GM19395 (cell line): Measurements from ENCODE around the gene ITGA1.
"Not testable (repeated sequence)": the region's sequence is repeated elsewhere in the genome, so short reads cannot be mapped to it uniquely, and the experiment has no call there.

Experiments
- ATAC-seq: cut with Tn5 transposase; IDR thresholded peaks from one replicate; pipeline ENCODE4 v1.9.1; 2021; ENCODE audit warnings: mild to moderate bottlenecking, moderate library complexity; ENCODE audit not compliant: unreplicated experiment

The ITGA1 gene

DNA sequence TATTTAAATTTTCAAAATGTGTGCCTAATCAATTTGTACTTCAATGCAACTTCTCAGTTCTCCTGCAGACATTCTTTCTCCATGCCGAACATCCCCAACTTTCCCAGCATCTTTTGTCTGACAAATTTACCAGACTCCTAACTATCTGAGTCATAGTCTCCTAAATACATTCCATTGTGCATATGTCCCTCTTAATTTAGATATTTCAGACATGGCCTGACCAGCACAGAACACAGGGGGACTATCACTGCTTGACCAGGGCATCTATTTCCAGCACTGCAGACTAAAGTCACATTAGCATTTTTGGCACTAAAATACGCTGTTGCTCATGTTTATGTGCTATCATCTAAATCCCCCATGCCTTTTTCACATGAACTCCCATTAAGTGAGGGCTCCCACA is 71.9 kb downstream of the ITGA1 start:
- ATAC-seq = no peak

DNA sequence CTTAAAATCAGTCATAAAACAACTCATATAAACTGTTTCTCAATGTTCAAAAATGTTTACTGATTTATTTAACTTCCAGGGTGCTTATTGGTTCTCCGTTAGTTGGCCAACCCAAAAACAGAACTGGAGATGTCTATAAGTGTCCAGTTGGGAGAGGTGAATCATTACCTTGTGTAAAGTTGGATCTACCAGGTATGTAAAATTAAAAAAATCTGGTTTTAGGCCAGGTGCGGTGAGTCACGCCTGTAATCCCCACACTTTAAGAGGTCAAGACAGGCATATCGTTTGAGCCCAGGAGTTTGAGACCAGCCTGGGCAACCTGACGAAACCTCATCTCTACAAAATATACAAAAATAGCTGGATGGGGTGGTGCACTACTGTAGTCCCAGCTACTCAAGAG is 73.7 kb downstream of the ITGA1 start:
- no peak for ATAC-seq

DNA sequence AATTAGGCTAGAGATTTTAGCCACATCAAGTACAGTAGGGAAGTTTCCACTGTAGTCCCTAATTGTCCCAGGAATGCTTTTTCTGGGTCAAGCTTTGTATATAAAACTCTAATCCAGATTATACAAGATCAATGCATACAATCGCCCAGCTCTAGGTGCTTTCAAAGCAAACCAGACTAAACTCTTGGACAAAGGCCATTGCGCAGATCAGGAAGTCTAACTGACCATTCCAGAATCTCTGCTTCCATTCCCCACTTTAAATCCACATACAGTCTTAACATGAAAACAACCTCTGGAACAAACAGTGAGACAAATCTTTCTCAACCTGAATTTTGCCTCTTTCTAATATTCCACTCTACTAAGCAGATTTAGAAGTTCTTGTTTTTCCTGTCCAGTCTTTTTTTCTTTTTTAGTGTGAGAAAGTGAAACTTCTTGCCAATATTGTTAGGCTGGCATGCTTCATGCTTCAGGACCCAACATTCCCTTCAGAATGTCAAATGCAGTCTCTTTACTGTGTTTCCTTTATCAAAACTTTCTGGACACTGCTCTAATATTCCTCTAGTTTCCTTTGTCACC is 76.1 kb downstream of the ITGA1 start:
- no peak for ATAC-seq

DNA sequence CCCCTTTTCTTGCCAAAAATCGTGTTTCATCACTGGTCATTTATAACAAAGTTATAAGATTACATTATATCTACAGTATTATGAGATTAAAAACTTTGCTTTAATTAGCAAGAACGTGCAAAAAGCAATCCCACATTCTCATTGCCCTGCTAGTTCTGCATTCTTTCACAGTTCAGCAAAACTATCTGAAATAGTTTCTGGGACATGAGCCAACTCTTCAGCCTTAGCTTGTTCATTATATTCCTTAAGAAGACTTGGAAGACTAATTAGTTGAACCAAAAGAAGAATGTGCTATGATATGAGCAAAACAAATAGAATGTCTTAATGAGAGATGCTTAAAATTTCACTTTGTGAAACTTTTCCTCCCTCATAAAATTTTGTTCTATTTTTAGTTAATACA is 76.7 kb downstream of the ITGA1 start:
- ATAC-seq = no peak

DNA sequence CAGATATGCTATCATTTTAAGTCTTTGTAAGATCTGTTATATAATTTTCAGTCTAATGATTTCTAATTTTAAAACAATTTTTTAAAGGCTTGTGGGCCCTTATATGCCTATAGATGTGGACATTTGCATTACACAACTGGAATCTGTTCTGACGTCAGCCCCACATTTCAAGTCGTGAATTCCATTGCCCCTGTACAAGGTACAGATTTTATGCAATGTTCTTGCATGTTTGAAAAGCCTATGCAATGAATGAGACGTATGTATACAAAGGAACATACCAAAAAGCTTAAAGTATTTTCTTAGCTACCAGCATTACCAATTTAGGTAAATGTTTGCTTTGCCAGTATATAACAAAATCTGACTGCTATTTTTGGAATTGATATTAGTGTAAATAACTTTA is 77.2 kb downstream of the ITGA1 start:
- no peak for ATAC-seq

DNA sequence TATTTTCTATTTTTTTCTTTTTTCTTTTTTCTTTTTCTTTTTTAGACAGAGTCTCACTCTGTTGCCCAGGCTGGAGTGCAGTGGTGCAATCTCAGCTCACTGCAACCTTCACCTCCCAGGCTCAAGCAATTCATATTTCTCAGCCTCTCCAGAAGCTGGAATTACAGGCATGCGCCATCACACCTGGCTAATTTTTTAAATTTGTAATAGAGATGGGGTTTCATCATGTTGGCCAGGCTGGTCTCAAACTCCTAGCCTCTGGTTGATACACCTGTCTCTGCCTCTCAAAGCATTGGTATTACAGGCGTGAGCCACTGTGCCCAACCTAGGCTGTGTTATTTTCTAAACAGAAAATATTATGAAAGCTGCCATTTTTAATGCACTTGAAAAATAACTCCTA is 78.3 kb downstream of the ITGA1 start:
- ATAC-seq = not testable (repeated sequence)

DNA sequence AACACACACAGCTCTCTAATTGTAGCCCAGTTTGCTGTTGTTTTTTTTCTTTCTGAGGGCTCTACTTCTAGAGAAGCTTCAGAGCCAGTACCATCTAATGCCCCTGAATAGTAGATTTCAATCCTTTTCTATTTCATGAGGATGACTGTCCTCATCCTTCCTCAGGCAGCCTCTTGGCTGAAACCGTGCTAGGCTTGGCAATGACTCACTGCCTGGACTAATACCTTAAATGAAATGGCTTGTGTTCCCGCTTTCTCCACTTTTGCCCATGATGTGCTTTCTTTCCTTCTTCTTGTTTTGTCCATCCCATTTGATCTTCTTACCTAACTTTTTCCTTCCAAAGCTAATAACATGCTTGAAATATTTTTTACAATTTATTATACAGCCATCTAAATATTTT is 80.1 kb downstream of the ITGA1 start:
- no peak for ATAC-seq

DNA sequence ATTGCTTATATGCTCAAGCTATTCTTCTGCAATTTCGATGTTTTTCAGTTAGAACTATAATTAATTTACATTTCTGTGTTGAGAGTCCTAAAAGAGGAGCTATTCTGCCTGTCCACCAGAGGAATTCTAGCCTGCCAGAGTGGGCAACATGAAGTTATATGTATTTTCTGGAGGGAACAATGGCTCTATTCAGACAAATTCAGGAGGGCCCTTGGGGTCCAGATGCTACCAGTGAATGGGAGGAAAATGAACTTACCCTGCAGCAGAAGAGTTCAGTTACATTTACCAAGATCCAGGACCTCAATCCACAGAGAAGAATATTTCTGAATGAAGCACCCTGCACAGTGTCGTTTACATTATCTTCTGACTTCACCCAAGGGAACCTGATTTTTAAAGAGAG is 80.7 kb downstream of the ITGA1 start:
- no peak for ATAC-seq

DNA sequence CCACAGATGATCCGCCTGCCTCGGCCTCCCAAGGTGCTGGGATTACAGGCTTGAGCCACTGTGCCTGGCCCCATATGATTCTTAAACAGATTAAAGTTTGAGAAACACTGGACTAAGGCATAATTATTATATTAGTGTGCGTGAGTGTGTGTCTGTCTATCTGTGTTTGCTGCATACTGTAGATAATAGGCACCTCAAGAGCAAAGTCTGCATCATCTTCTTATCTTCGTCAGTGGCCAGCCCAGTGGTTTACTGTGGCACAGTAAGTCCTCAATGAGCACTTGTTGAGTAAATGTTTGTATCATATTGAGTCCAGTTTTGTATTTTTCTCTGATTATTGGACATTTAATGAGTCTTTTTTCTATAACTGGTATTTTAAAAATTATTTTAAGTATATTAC is 81.7 kb downstream of the ITGA1 start:
- no peak for ATAC-seq

DNA sequence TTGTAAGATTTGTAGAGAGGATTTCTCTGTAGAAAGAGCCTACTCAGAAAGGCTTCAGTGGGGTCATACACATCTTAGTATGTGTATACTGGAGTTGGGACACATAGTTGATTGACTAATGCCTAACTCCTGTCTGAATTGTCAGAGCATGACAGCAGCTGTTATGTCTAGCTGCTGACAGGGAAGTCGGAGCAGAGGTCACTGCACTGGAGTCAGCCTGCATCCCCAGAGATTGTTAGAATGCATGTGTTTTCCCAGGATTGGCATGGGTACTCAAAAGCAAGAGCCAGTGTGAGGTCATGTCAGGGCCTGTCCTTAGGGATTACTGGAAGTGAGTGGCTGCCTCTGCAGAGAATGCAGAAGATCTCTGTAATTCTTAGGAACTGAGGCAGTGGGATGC is 82.7 kb downstream of the ITGA1 start:
- no peak for ATAC-seq

DNA sequence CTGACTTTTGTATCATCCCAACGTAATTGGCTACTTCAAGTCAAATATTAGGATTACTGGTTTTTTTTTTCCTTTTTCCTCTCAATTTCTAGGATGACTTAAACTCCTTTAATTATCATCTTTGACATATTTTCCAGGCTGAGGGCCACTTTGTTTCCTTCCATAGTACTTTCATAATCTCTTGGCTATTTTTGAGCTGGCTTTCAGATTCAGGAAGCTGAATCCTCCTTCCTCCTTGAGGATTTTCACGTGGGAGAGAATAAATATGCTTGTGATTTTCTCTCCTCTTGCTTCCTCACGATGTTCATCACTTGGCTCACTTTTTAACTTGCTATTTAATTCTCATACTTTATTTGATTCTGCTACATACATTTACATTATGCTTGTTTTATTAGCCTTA is 88.1 kb downstream of the ITGA1 start:
- no peak for ATAC-seq

DNA sequence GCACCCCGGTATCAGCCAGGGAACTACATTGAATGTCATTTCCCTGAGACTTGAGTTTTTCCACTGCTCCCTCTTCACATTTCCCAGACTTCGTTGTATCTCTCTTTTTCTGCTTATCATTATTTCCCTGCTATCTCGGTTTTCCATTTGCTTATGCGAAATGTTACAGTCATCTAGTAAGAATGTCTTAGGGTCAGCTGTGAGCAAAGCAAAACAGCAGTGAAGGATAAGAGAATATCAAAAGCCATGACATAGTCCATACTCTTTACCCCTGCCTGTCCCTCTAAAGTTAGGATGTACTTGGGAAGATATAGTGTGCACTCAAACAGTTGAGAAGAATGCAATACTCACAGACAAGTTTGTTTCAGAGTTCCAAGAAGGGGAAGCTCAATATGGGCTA is 88.7 kb downstream of the ITGA1 start:
- no peak for ATAC-seq

DNA sequence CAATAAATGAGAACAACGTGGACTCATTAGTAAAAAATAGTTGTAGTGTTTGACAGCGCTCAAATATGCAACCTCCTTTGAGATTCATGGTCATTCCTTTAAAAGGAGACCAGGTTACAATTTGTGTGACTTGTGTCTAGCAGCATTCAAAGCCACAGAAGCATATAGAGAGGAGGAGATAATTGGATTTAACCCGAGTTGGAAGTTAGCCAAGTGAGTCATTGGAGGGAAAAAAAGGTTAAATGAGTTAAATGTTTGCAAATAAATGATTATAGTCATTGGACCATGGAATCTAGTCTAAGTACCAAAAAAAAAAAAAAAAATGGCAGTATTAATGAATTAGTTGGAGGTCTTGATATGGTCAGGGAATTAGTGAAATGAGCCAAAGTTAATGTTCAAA is 90.9 kb downstream of the ITGA1 start:
- no peak for ATAC-seq

DNA sequence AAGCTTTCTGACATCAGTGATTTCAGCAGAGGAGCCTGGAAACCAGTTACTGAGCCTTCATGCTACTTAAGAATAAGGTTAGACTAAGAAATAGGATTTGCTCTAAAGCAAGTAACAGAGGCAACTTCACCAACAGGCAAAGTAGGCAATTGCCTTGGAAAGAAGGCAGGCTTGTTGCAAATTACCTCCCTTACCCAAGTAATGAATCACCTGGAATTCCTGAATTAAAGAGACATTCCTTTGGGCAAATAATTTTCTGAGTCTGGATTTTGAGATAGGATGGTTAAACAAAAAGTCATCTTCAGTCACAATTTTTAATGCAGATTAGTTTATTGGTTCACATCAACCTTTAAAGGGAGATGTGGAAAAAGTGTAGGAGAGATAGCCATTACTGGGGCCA is 92.8 kb downstream of the ITGA1 start:
- no peak for ATAC-seq

DNA sequence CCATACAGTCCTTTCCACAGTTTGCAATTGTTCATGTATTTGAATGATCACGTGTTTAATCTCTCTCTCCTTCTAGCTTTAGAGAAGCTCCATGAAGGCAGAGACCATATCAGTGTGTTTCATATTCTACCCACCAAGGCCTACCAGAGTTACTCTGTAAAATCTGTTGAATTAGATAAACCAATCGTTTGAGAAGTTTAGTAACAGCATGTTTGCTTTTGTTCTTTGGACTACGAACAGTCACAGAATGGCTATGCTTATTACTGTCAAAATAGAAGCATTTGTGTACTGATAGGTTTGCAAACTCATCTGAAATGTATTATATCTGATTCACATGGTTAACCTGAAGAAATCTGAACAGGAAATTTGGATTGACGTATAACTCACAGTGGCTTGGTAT is 93.8 kb downstream of the ITGA1 start:
- ATAC-seq = no peak

DNA sequence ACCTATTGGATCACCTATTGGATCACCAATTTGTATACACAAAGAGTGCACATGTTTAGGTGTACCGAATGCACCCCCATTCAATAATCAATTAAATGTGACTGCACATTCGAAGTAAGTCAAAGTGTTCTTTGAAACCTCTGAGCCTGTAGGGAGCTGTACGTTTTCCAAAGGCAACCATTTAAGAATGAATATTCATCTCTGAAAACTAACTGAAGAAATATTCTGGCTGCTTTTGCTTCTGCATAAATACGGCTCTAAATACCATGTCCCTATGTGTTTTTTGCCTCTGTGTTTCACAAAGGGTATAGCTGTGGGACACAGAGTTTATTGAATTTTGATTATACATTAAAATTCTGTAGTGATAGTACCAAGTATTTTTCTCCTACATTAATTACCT is 95.4 kb downstream of the ITGA1 start:
- ATAC-seq = no peak

DNA sequence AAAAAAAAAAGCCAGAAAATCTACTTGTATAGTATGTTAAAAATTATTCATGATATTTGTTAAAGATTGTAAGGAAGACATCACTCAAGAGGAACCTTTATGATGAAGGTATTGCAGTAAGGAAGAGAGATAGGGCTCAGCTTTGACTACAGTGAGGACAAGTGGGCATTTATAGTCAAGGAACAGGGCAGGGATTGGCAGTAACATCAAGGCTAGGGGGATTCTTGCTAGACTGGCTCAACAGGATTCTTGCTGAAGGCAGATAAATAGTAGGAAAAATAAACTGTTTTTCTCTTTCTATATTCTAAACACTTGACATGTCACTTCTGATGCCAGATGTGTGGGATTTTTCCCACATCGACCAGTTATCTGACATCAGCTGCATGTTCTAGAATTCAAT is 96.7 kb downstream of the ITGA1 start:
- ATAC-seq = no peak

DNA sequence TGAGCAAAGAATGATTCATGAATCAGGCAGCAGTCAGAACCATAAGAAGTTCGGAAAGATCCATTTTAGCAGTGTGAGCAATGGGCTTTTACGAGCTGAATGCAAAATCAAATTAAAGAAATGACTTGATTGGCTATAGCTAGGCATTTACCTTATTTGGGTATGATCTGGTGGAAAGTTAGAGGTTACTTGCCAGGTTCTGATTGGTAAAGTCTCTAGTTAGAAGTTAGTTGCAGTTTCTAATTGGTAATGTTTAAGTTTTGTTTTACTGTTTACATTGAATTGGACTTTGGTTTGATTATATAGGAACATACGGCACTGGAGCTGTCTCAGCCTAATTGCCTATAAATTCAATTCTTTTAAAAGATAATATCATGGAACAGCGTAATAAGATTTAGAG is 97.9 kb downstream of the ITGA1 start:
- no peak for ATAC-seq

DNA sequence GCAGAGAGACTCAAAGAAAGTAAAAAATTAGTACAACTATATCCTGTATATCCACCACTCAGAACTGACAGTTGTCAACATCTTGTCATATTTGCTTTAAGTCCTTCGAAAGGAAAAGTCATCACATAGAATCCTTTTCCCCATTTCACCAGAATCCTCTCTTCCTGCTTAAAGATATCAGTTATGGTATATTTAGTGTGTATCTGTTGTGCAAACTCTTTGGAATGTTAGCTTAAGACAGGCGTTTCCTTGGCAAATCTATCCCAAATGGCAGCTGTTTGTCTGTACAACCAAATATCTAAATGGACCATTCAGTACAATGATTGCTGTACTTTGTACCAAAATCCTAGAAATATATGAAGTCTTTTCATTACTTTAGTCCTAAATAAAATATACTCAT is 98.5 kb downstream of the ITGA1 start:
- no peak for ATAC-seq

DNA sequence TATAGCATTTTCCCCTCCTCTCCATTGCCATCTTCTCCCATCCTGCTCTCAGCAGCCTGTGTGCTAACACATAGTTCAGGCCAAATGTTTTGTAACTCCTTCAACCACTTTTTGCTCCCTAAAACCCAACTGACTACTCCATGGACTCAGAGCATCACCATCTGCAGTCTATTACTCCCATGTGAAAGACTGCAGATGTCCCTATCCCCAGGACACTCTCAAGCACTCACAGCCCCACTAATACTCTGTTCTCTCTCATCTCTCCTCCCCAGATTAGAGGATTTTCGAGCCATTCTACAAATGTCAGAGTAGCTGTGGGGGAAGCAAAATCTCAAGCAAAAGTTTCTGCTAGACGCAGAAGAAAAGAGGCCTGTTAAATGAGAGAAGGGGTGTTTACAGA is 99.3 kb downstream of the ITGA1 start:
- no peak for ATAC-seq

DNA sequence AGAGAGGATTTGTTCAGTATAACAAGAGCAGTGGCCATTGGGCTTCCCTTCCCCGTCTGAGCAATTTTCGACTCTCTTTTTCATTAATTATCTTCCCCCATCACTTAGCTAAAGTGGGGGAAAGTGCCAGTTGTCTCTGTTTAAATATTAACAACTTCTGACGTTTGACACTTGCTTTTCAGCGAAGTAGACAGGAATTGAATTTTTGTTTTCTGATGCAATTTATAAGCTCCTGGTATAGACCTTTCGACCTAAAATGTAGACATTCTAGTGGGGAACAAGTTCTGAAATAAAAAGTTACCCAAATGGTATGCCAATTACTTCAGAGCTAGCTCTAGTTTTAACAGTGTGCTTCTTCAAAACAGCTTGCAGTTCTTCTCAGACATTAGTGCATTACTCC is 100.6 kb downstream of the ITGA1 start:
- ATAC-seq = no peak

DNA sequence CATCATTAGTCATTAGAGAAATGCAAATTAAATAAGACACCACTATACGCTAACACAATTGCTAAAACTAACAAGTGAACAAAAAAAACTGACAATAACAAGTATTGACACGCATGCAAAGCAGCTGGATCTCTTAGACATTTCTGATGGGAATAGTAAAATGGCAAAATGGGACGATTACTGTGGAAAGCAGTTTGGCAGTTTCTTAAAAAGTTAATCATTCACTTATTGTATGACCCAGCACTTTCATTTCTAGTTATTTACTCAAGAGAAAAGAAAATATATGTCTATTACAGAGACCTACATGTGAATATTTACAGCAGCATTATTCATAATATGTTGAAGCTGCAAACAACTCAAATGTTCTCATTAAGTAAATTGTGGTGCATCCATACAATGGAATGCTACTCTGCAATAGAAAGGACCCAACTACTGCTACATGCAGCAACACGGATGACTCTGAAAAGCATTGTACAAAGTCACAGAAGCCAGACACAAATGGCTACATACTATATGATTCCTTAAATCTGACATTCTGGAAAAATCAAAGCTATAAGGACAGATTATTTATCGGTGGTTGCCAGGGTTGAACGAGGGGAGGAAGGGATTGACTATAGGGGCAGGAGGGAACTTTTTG is 104.6 kb downstream of the ITGA1 start:
- ATAC-seq = no peak

DNA sequence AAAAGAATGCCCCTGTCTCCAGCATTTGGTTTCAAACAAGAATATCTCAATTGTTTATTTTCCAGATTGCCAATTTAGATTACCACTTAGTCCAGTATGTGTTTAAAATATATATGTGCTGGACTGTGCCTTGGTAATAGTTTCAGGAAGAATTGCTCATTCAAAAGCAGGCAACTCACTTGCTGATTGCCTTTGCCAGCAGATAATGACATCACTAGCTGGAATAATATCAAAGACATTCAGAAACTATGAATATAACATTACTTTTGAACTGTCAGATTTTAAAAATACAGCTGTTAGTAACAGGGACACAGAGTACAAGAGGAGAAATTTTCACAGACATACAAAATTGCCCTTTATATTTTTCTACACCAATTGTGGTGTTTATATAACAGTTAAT is 105.4 kb downstream of the ITGA1 start:
- ATAC-seq = no peak
